ENCODE data around the gene EIF3L. TPM values are rescaled to one million over a fixed set of nuclear protein-coding genes. Genes with fewer than 3 reads are reported as not detected.

The EIF3L gene
- total and polyA plus RNA-seq, 10 of the 15 experiments (the other 5 are each of a cell fraction or from before 2014, with no cell fraction given) = 294 to 1,037 (median 618) TPM

DNA sequence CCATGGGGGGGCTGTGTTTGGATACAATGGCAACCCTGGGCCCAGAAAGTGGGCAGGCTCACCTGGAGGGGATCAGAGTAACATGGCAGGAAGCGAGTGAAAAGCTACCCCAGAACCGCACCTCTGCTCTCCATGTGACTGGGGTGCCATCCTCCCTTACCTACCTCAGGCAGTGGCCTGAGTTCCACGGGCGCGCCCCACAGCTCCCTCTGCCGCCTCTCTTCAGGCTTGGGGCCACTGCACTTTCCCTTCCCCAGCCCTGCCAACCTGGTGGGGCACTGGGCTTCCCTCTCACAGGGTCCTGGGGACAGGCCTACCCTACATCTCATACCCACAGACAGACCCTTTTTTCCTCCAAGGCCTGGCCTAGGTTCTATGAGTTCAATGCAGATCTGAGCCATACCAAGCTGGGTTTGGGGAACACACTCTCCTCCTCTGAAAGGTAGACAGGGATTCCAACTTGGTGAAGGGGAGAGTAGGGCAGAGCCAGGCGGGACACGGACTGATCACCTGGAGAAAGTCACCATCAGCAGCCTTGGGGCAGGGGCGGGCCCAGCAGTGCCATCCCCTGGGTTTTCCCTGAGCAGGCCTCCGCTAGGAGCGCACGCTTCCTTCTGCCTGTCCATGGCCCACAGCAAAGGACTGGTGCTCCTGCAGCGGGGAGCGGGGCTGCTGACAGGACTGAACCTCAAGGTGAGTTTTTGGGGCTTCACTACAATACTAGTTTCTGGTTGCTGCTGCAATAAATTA is 19.0 kb upstream of the EIF3L start (continued):
- no peak for TF ChIP-seq DPF2 (IDR thresholded peaks at IDR 0.05)

- H3K9me3 ChIP-seq (replicated peaks; ENCODE audit: control insufficient read depth, insufficient read depth, low read length) = no peaks in the 10 kb centered on the region
- SMC1A ChIA-PET (ENCODE audit: uncharacterized antibody, unreplicated experiment) = no interaction called here
- no peaks in the 10 kb centered on the region for H3K4me1 ChIP-seq (ENCODE audit: control insufficient read depth, insufficient read depth, low read length)
- in situ Hi-C loops (cut with MboI) (no loop called here), intact Hi-C loops (cut with micrococcal nuclease; ENCODE audit: unreplicated experiment) (no loop called here)
- peaks cover 21 to 27% of the 10 kb centered on the region in 2 experiments; a peak in 3 of 4 replicates for H3K36me3 ChIP-seq (ENCODE audit: control insufficient read depth in 2 of 2, insufficient read depth in 2 of 2, low read length in 1 of 2)
- no peak overlapping the region for H3K27ac ChIP-seq (ENCODE audit: control insufficient read depth, insufficient read depth)
- no peak overlapping the region for H3K4me2 ChIP-seq (ENCODE audit: control insufficient read depth, insufficient read depth)
- no peak overlapping the region for H3K4me3 ChIP-seq
- TF ChIP-seq HDAC6 (IDR thresholded peaks at IDR 0.05; ENCODE audit: unreplicated experiment) (no peak), STAT3 (IDR thresholded peaks at IDR 0.05; ENCODE audit: low read depth, low read length) (no peak), GATAD2B (conservative IDR thresholded peaks at IDR 0.05; ENCODE audit: low read depth) (no peak), BCL3 (IDR thresholded peaks at IDR 0.05; ENCODE audit: borderline replicate concordance, insufficient read depth, low read depth, low read length, poor library complexity, severe bottlenecking) (no peak), MEF2B (IDR thresholded peaks at IDR 0.05; ENCODE audit: partially characterized antibody, poor library complexity, severe bottlenecking) (no peak), ATF7 (IDR thresholded peaks at IDR 0.05; ENCODE audit: low read depth) (no peak), CREM (IDR thresholded peaks at IDR 0.05; ENCODE audit: low read depth) (no peak)
- TF ChIP-seq, protein P1, sequence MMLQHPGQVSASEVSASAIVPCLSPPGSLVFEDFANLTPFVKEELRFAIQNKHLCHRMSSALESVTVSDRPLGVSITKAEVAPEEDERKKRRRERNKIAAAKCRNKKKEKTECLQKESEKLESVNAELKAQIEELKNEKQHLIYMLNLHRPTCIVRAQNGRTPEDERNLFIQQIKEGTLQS (IDR thresholded peaks at IDR 0.05; ENCODE audit: borderline replicate concordance, extremely low read depth, low read depth, low read length) = no peak
- no TSS peak for BruUV-seq (replicated peaks)
- no peak overlapping the region for H3K9ac ChIP-seq (ENCODE audit: control insufficient read depth, insufficient read depth, low read length)
- POLR2A ChIA-PET = no interaction called here
- RAD21 ChIA-PET (ENCODE audit: unreplicated experiment) = no interaction called here
- no peaks in the 10 kb centered on the region for H3K79me2 ChIP-seq (ENCODE audit: control insufficient read depth, insufficient read depth, low read length)
- H2AFZ ChIP-seq (ENCODE audit: control insufficient read depth, low read depth, low read length) = no peak overlapping the region
- no peaks in the 10 kb centered on the region for H4K20me1 ChIP-seq (ENCODE audit: control insufficient read depth, insufficient read depth)
- FAIRE-seq = no peak
- ATAC-seq = no peak
- 96% methylated on average over 11 of the region's 11 CpGs for WGBS (ENCODE audit: insufficient coverage, insufficient replicate concordance, low lambda C conversion rate, missing lambda C conversion rate)
- no peak for DNase-seq (ENCODE audit: low read depth, low spot score)
- CTCF ChIA-PET = no interaction called here
- no peaks in the 10 kb centered on the region for H3K27me3 ChIP-seq (replicated peaks in 1 of 2; ENCODE audit: control insufficient read depth in 2 of 2, insufficient read depth in 2 of 2, low read length in 1 of 2)
Measured at GRCh38 chr22:37831472-37831871, 17.7 kb upstream of the EIF3L start.
